HepG2 (cell line): ENCODE data around the gene LIME1. TPM values are rescaled to one million over a fixed set of nuclear protein-coding genes. Genes with fewer than 3 reads are reported as not detected.

Experiments used
- DNMT1 ChIP-seq: sonication (generic); formaldehyde crosslinking; IDR thresholded peaks from 2 replicates; pipeline ENCODE4 v1.5.1; 2020; ENCODE audit warnings: mild to moderate bottlenecking, missing genetic modification reagents
- SRSF9 ChIP-seq: fragments of 200-400 bp; formaldehyde crosslinking; IDR thresholded peaks from 2 replicates; pipeline ENCODE4 v1.6.1; 2018; ENCODE audit warnings: borderline replicate concordance, mild to moderate bottlenecking, low read depth, low read length; ENCODE audit not compliant: insufficient read depth, poor library complexity, severe bottlenecking
- ZFX ChIP-seq: sonication (generic); formaldehyde crosslinking; IDR thresholded peaks from 2 replicates; pipeline ENCODE4 v1.4.0; 2020; ENCODE audit warnings: mild to moderate bottlenecking, low read depth, missing genetic modification reagents, moderate library complexity
- ZNF318 ChIP-seq: sonication (generic); formaldehyde crosslinking; IDR thresholded peaks from 2 replicates; pipeline ENCODE4 v1.4.0; 2020; ENCODE audit warnings: mild to moderate bottlenecking, missing genetic modification reagents
- ZNF687 ChIP-seq: sonication (generic); formaldehyde crosslinking; IDR thresholded peaks from 2 replicates; pipeline ENCODE4 v1.5.1; 2020; ENCODE audit warnings: mild to moderate bottlenecking, missing genetic modification reagents, moderate library complexity
- polyA plus RNA-seq, 8 experiments: library from polyadenylated mRNA; depleted of rRNA in 3 of 8; stranded (reverse) in 7 of 8; unstranded in 1 of 8; fragments of >200 nt; fragmentation: Illumina TruSeq in 4 of 8; extraction: Trizol in 4 of 8; gene quantifications; 2 replicates each; pipeline versions ENCODE4 v1.2.1 to v1.2.3, GENCODE V29; 2011 to 2016; ENCODE audit warnings: low read depth in 4 of 8, missing spikeins in 1 of 8, mixed read lengths in 1 of 8; ENCODE audit not compliant: insufficient read depth in 1 of 8
- total RNA-seq, 5 experiments: library from RNA; depleted of rRNA; stranded (reverse); fragments of >200 nt; fragmentation: Illumina TruSeq; extraction: Trizol; gene quantifications; 2 replicates each; pipeline ENCODE4 v1.2.3, GENCODE V29; 2016; ENCODE audit warnings: low read depth in 1 of 5

Gene LIME1
- total and polyA plus RNA-seq, 2 of the 13 experiments (the other 11 are each of a cell fraction or from before 2014, with no cell fraction given) = 13.0 to 61.5 TPM

GRCh38 chr20:63699466-63700198, 36.8 kb upstream of the LIME1 start (continued):
- TF ChIP-seq ZFX (CRISPR knock-in tag) (peak; percentile 31; the same call in 1 of the 2 replicates), SRSF9 (no peak), ZNF687 (peak; percentile 49), DNMT1 (CRISPR knock-in tag) (no peak), ZNF318 (CRISPR knock-in tag) (no peak)
